Mucosa of descending colon (tissue), 3 donors: ENCODE results near the gene ENAH. TPM values are rescaled to one million over a fixed set of nuclear protein-coding genes. Genes with fewer than 3 reads are reported as not detected.

Experiments
- ATAC-seq: fragments of 200-7000 bp; cut with Tn5 transposase; one replicate; pipeline ENCODE4 v1.9.1; 2020; ENCODE audit warnings: mild to moderate bottlenecking, moderate library complexity
- DNase-seq, 3 donors: peaks; one replicate each; pipeline ENCODE4 v3.0.0-alpha.2; 2020
- H3K36me3 ChIP-seq: fragments of 200-600 bp; one replicate; pipeline ENCODE4 v1.8.0; 2021; ENCODE audit warnings: low read depth, mild to moderate bottlenecking
- H3K4me1 ChIP-seq: fragments of 200-600 bp; one replicate; pipeline ENCODE4 v1.8.0; 2021; ENCODE audit warnings: low read depth, mild to moderate bottlenecking
- H3K4me3 ChIP-seq: fragments of 200-600 bp; one replicate; pipeline ENCODE4 v1.8.0; 2021; ENCODE audit warnings: mild to moderate bottlenecking
- H3K9me3 ChIP-seq: fragments of 200-600 bp; one replicate; pipeline ENCODE4 v1.8.0; 2021; ENCODE audit warnings: mild to moderate bottlenecking
- CTCF ChIP-seq: fragments of 200-600 bp; IDR thresholded peaks from one replicate; pipeline ENCODE4 v1.8.0; 2022; ENCODE audit warnings: antibody characterized with exemption, mild to moderate bottlenecking
- intact Hi-C, 2 donors: fragments of 100-400 bp; cut with DNase I in 1 of 2; cut with micrococcal nuclease in 1 of 2; formaldehyde crosslinking; loops; one replicate each; pipeline versions ENCODE4 v1.11.0 to v1.11.1; 2022; cut with DNase I, micrococcal nuclease
- total RNA-seq, 3 donors: library from RNA; stranded (reverse); fragmentation: NEBNext Ultra II Directional in 2 of 3; extraction: Animal tissue kit (Norgen Biotek cat#: 25700) in 2 of 3; gene quantifications; one replicate each; pipeline versions ENCODE4 v1.2.1 to v1.2.4, GENCODE V29; 2021 to 2023
- donor health status: DM: no; HTN: no; CAD: no; lungs with moderate emphysema.
- donor health status: DM: no; HTN: no; CAD: no.
- donor health status: DM: no; HTN: yes; CAD: no.

The ENAH gene
- total RNA-seq, 3 donors from 2014 or later = 17.6 to 130 (median 41.3) TPM

- ATAC-seq (no peak), DNase-seq (no peak)
- H3K4me3 ChIP-seq = no peak overlapping the region
- H3K9me3 ChIP-seq = no peaks in the 10 kb centered on the region
- no peaks in the 10 kb centered on the region for H3K36me3 ChIP-seq
- TF ChIP-seq CTCF = no peak
- intact Hi-C loops = no loop called here
- H3K4me1 ChIP-seq = peaks cover 6% of the 10 kb centered on the region
Measured at GRCh38 chr1:225651376-225651871, 1.5 kb downstream of the ENAH start.

GRCh38 chr1:225650179-225650578 is 2.7 kb downstream of the ENAH start:
- peaks cover 6% of the 10 kb centered on the region for H3K4me1 ChIP-seq
- no peaks in the 10 kb centered on the region for H3K36me3 ChIP-seq
- no peaks in the 10 kb centered on the region for H3K9me3 ChIP-seq
- intact Hi-C loops = no loop called here
- TF ChIP-seq CTCF = no peak
- DNase-seq (no peak), ATAC-seq (no peak)
- no peak overlapping the region for H3K4me3 ChIP-seq

- ATAC-seq = no peak
- no peak for TF ChIP-seq CTCF
Measured at GRCh38 chr1:225645194-225645895, 7.6 kb downstream of the ENAH start.

GRCh38 chr1:225644666-225645065 is 8.3 kb downstream of the ENAH start:
- no peak overlapping the region for H3K4me3 ChIP-seq
- ATAC-seq (no peak), DNase-seq (no peak)
- intact Hi-C loops = no loop called here
- TF ChIP-seq CTCF = no peak
- no peaks in the 10 kb centered on the region for H3K4me1 ChIP-seq
- no peaks in the 10 kb centered on the region for H3K36me3 ChIP-seq
- no peaks in the 10 kb centered on the region for H3K9me3 ChIP-seq

More at GRCh38 chr1:225645194-225645895, 7.6 kb downstream of the ENAH start:
- H3K4me1 ChIP-seq = no peaks in the 10 kb centered on the region
- H3K36me3 ChIP-seq = no peaks in the 10 kb centered on the region
- DNase-seq = no peak
- H3K4me3 ChIP-seq = no peak overlapping the region
- intact Hi-C loops = no loop called here
- no peaks in the 10 kb centered on the region for H3K9me3 ChIP-seq

GRCh38 chr1:225642177-225642576 is 10.7 kb downstream of the ENAH start:
- Histone ChIP-seq H3K4me3 (no peak overlapping the region), H3K36me3 (no peaks in the 10 kb centered on the region), H3K9me3 (no peaks in the 10 kb centered on the region), H3K4me1 (peaks cover 4% of the 10 kb centered on the region)
- intact Hi-C loops = no loop called here
- DNase-seq = no peak
- no peak for TF ChIP-seq CTCF
- ATAC-seq = no peak
